ENCODE measurements around the gene MYL6B.
"Not testable (repeated sequence)": the region's sequence is repeated elsewhere in the genome, so short reads cannot be mapped to it uniquely, and the experiment has no call there.

MYL6B gene

DNA sequence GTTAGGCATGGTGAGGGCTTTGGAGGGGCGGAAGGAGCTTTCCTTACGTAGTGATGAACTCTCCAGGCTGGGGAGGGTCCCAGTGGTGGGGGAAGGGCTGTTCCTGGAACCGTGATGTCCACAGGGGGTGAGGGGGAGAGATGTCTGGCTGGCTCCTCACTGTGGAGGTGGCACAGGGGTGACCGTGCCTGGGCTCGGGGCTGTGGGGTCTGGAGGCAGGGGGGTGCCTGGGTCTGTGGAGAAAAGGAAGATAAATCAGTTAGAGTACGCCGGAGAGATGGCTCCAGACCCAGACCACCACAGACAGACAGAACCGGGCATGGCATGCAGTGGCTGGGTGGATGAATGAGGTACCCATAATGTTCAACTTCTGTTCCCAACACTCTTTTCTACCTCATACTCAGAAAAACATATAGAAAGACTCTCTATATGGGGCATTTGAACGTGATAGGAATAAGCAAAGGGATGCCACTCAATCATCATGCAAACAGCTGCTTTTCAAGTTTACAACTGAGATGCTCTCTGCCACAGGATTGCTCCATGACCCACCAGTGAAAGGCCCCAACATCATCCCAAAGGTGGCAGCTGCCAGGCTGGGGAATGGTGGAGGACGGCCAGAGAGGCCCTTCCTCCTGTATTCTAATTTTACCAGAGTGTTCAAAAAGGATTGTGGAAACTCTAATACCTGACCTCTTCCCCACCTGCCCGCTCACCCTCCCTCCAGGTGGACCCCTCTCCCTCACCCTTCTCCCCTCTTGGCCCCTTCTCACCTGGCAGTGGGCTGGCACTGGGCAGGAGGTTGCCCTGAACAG is 11.4 kb downstream of the MYL6B start:
- DNase-seq (ENCODE audit: low read depth in 2 of 2, low spot score in 1 of 2), result no peak

DNA sequence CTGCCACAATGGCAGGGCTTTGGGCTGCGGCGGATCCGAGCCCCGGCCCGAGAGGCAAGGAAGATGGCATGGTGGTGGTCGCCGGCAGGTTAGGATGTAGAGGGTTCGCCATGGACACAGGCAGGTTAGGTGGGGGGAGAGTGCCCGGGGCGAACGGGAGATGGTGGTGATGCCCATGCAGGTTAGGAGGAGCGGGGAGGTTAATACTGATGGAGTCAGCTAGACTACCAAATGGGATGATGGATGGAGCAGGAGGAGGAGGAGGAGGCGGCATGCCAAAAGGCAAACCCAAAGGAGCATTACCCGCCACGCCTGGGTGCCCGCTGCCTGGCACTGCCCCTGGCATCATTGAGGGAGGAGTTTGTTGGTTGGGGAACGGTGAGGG is 11.9 kb downstream of the MYL6B start:
- DNase-seq (ENCODE audit: low read depth in 2 of 2, low spot score in 1 of 2), result no peak

DNA sequence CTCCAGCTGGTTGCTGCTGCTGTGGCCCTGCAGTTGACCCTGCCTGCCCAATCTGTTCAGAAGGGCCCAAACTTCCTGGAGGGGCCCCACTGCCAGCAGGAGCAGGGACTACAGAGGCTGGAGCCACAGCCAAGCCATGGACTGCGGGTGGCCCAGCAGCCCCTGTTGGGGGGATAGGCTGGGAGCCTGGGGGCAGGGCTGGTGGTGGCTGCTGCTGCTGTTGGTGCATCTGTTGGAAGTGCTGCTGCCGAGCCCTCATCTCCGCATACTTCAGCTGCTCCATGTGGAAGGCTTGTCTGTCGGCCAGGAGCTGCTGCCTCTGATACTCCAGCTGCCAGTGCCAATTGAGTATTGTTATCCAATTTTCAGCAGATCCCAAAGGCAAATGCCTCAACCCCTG is 13.0 kb downstream of the MYL6B start:
- DNase-seq (ENCODE audit: low read depth in 2 of 2, low spot score in 1 of 2), result no peak

DNA sequence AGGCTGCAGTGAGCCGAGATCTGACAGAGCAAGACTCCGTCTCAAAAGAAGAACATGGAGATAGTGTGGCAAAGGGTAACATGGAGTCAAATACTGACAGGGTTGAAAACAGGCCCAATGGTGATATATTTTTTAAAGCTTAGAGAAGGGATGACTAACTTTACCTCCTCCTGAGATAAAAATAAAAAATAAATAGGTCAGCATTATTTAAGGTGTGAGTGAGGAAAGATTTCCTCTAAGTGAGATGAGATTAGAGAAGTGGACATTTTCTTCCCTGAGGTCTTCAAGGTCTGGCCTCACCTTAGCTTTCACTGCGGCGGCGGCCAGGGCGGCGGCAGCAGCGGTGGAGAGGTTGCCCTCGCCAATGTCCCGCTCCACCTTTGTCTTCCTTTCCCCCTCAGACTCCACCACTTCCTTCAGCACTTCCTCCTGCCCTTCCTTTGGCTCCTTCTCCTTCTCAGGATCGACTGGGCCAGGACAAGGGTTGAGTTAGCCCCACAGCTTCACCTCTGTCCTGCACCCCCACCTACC is 16.9 kb downstream of the MYL6B start:
- DNase-seq (ENCODE audit: low read depth in 2 of 2, low spot score in 1 of 2), result no peak

DNA sequence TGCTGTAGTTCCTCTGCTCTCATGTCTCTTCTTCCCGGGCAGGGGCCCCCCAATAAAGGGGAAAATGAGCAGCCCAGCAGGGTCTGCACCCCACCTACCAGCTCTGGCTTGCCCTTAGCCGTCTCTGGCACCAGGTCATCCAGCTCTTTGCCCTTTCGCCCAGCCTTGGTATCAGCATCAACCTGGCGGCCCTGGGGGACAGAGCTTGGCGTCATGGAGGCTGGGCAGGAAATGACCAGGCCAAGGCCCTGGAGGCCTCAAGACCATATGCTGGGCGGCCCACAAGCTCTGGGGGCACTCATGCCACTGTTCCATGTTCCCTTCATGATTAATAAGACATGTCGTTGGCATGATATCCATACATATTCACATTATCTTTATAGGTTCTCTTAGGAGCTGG is 20.5 kb downstream of the MYL6B start:
- DNase-seq (ENCODE audit: low read depth in 2 of 2, low spot score in 1 of 2), result no peak

DNA sequence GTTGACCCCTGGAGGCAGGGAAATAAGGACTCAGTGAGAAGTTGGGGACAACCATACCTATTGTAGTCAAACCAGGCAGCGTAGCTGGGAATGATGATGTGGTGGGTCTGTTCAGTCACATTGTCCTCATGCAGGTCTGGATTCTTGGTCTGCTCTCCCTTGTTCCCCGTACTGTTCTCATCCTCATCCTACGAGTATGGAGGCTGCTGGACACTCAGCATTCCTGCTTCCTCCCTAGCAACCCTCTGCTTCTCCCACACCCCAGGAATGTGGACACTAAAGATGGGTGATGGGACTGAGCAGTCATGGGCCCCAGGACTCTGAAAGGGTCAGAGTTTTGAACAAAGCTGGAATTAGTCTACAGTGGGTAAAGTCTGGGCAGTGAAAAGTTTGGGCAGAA is 26.0 kb downstream of the MYL6B start:
- DNase-seq (ENCODE audit: low read depth in 2 of 2, low spot score in 1 of 2), result no peak

DNA sequence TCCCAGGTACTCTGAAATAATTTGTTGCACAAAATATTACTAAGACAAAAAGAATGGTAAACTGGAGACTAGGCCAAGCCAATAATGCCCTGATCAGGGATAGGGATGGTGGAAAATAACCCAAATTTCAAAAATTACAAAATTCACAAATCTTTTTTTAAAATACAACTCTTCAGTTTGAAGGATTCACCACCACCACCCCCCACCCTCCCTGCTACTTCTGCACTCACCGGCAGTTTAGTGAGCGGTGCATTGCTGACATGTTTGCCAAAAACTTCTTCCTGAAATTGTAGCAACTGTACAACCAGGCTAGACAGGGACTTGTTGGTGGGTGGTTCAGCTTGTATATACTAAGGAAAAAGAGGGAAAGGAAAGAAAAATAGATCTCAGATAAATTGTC is 34.6 kb downstream of the MYL6B start:
- DNase-seq (ENCODE audit: low read depth in 2 of 2, low spot score in 1 of 2), result no peak

DNA sequence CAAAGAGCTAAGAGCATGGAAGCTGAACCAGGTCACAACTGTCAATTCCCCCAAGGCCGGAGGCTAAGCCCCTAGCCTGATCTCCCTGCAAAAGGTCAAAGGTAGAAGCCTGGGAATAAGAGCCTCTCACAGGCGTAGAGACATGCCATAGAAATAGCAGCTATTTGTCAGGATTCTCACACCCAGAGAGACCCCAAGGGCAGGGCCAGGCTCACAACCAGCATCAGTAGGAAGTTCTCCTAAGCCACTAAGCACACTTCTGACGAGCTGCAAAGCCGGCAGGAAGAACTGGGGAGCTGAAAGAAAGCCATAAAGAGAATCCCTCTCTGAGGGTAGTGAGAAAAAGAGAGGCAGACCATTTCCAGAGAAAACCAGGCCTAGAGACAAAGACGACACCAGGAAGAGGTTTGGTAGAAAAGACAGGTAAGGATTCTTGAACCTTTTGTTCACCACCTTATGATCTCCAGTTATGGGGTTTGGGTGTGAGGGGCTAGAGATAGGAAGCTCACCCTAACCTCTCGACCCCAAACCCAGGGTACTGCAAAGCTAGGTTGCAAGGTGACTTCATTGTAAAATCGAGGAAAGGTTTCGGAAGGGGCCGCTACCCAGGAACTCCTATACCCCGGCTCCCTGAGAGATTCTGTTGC is 35.9 kb downstream of the MYL6B start:
- DNase-seq (ENCODE audit: low read depth in 2 of 2, low spot score in 1 of 2), result no peak

DNA sequence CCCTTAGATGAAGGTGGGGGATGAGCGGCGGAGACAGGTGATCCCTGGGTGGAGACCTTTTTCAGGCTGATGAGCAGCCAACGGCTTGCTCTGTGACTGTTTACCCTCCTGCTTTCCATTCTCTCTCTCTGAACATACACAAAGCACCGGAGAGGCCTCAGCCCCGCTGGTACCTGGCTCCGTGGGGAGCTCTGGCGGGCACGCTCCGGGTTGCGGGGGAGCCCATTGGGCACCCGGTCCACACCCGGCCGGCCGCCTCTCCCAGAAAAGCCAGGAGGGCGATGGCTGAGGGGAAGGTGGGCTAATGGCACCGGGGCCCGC is 36.4 kb downstream of the MYL6B start:
- DNase-seq (ENCODE audit: low read depth in 2 of 2, low spot score in 1 of 2), result no peak

DNA sequence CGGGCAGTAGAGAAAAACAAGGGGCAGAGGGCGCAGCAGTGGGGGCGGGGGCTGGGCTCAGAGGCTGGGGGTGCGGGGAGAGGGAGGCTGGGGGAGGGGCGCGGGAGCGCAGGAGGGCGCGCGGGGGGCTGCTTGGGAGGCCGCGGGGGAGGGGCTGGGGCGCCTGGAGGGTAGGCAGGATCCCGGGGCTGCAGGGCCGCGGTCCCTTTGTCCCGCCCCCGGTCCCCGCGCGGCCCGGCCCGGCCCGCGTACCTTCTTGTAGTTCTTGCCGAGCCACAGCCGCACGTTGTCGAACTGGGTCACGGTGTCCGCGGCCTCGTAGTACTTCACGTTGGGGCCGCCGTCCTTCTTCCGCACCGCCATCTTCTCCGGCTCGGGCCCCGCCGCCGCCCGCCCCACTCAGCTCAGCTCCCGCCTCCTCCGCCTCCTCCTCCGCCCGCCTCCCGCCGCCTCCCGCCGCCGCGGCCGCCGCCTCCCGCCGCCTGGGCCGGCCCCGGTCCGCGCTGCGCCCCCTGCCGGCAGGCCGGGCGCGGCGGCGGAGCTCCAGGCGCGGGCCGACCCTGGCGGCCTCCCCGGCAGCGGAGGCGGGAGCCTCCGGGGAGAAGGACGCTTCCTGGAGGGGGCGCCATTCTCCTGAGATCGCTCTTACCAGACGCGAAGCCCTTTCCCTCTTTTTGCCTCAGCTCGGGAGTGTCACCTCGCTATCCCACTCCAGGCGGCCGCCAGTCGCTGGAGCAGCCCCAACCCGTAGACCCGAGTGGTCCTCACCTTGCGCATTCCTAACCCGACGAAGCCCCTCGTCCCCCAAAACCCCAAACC is 36.9 kb downstream of the MYL6B start, which contains the start of gene SMARCC2:
SMARCC2 (minus strand) TSS at position 385 of the 819 bp plus-strand sequence; CDS start at position 363, 22 bp downstream.
- peak; percentile 64 to 65 for DNase-seq (ENCODE audit: low read depth in 2 of 2, low spot score in 1 of 2)

DNA sequence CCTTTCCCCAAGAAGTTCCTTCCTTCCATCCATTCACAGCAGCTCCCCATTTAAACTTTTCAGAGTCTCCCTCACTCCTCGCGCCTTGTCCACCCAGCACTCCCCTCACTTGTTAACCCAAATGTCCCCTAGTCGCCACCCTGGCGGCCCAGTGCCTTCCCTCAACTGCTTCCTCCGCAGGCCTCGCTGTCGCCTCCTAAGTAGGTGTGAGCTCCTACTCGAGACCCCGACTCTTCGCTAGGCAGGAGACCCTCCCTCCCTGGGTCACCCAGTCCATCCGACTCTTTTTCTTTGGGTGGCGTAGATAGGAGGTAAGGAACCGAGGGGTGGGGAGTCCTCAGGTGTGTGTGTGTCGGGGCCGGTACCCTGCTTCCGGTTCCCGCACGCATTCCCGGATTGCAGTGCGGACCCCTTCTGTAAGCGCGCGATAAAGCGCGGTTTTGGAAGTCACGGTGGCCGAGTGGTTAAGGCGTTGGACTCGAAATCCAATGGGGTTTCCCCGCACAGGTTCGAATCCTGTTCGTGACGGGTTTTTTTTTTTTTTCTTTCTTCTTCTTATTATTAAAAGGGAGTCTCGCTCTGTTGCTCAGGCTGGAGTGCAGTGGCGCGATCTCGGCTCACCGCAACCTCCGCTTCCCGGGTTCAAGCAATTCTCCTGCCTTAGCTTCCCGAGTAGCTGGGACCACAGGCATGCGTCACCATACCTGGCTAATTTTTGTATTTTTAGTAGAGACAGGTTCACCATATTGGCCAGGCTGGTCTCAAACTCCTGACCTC is 37.7 kb downstream of the MYL6B start:
- peak; percentile 49 to 68 for DNase-seq (ENCODE audit: low read depth in 2 of 2, low spot score in 1 of 2)

DNA sequence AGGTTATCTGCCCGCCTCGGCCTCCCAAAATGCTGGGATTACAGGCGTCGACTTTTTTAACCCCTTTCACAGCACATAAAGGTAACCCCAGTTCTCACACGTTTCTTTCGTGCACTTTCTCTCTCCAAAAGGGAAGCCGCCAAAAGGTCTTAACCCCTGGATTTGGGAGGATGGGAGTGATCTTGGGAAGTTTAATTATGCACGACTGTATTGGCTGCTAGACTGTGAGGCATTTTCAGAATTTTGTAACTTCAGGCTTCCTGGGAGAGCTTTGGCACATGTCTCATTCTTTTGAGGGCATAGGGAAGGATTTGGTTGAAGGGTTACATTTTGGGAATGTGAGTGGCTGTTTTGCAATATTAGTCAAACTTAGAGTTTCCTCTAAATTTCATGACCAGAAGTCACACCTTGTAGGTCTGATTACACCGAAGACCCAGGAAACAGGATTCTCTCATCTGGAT is 38.3 kb downstream of the MYL6B start:
- DNase-seq (ENCODE audit: low read depth in 2 of 2, low spot score in 1 of 2), result no peak

DNA sequence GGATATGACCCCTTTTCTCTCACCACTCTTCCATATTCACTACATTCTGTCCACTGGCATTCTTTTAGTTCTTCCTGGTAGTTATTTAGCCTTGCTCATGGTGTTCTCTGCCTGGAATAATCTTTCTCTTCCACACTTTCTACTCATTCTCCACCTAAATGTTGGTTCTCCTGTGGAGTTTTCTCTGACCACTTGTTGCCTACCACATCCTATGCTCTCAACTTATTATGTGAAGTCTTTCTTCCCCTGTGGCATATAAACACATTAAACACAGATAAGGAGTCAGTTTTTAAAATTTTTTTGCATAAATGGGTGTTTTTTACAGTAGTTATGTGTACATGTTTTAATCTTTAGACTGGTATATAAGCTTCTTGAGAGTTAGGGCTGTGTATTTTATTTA is 40.2 kb downstream of the MYL6B start:
- DNase-seq (ENCODE audit: low read depth in 2 of 2, low spot score in 1 of 2), result no peak

DNA sequence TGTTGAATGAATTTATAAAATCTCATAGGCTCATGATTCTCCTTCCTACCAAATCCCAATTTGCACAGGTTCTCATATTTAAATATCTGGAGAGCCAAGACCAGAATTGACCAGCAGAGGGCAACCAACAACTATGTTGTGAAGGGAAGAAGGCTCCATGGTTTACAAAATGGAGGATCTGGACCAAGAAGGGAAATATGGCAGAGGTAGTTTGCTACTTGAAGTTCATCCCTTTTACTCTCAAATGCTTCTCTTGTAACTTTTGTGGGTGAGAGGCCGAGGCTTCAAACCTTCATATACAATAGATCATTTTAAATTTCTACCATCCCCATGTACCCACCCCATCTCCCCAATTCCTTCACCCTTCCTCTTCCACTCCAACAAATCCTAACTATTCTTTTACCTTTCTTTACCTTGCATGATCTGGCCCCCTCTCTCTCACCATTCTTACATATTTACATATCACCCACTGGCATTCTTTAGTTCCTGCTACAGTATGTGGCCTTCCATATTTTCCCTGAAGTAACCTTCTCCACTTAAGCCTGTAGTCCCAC is 40.7 kb downstream of the MYL6B start:
- peak; percentile 11 to 48 for DNase-seq (ENCODE audit: low read depth in 2 of 2, low spot score in 1 of 2)

DNA sequence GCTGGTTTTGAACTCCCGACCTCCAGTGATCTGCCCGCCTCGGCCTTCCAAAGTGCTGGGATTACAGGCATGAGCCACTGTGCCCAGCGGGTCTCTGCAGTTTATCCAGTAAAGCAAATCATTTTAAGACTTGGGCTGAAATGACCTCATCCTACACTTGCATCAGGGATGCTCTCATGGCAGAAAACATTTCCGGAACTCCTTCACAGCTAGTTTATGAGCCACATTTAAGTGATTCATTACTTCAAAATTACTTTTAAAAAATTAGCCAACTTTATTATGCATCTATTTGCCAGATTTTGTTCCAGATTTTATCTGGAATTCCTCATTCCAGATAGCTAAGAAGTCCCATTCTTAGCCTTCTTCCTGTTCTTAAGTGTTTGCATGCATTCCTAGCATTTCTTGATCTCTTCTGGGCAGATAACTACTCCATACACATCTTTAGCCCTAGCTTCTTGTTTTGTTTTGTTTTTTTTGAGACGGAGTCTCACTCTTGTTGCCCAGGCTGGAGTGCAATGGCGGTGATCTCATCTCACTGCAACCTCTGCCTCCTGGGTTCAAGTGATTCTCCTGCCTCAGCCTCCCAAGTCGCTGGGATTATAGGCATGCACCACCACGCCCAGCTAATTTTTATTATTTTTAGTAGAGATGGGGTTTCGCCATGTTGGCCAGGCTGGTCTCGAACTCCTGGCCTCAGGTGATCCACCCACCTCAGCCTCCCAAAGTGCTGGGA is 44.6 kb downstream of the MYL6B start:
- DNase-seq (ENCODE audit: low read depth in 2 of 2, low spot score in 1 of 2), result not testable (repeated sequence)

DNA sequence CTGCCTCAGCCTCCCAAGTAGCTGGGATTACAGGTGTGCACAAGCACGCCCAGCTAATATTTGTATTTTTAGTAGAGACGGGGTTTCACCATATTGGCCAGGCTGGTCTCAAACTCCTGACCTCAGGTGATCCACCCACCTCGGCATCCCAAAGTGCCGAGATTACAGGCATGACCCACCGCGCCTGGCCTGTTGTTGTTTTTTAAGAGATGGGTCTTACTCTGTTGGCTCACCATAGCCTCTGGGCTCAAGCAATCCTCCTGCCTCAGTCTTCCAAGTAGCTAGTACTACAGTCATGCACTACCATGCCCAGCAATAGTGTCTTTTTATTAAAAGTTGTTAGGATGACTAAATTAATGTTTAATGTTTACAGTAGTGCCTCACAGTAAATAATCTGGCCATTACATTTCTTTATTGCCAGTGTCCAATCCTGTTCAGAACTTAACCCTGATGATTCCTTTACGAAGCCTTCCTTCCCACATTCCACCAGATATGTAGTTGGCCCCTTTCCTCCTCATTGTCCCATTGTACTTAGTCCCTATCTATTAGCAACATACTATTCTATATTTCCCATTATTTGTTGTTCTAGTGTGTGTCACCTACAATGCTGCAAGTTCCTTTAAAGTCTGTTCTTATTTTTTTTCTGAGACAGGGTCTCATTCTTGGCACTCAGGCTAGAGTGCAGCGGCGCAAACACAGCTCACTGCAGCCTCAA is 45.7 kb downstream of the MYL6B start:
- DNase-seq (ENCODE audit: low read depth in 2 of 2, low spot score in 1 of 2), result no peak

DNA sequence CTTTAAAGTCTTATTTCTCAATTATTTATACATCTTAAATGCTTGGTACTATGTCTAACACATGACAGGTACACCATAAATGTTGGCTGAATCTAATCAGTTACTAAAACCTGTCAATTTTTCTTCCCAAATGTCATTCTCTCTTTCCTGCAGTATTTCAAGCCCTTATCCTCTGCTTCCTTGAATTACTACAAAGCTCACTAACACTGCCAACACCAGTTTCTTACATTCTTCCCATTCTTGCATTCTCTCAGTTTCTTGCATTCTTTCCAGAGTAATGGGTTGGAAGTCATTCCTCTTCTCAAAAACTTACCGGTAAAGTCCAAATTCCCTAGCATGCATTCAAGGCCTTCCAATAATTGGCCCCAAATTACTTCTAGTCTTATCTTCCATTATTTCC is 46.4 kb downstream of the MYL6B start:
- no peak for DNase-seq (ENCODE audit: low read depth in 2 of 2, low spot score in 1 of 2)

DNA sequence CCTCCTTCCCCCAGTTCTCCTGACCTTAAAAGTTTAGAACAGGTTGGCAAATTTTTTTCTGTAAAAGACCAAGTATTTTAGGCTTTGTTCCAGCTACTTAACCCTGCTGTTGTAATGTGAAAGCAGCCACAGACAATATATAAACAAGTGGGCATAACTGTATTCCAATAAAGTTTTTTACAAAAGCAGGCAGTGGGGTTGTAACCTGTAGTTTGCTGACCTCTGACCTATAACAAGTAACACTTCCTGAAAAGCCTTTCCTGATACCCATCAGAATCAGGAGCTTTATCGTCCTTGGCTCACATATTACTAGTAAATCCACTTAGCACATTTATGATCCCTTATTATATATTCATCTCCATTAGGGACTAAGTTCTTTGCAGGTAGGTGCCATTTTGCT is 50.0 kb downstream of the MYL6B start:
- no peak for DNase-seq (ENCODE audit: low read depth in 2 of 2, low spot score in 1 of 2)

DNA sequence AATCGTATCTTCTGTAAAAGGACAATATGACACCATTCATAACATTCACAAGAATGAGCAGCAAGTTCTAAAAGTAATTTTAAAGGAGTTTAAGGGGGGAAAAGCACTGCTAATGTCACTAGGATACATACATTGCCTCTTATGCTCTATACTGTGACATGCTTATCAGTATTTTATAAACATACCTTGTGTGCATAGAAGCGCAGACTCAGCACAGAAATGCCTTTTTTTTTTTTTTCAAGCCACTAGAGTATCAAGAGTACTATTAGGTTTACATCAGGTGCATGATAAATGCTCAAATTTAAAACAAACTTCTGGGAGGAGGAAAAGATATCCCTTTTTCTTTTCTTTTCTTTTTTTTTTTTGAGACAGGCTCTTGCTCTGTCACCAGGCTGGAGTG is 50.5 kb downstream of the MYL6B start:
- no peak for DNase-seq (ENCODE audit: low read depth in 2 of 2, low spot score in 1 of 2)

Data from stimulated activated CD8-positive, alpha-beta memory T cell treated with anti-CD3 and anti-CD28 coated beads, Interleukin-4, amount 100 ng/mL, for 4 hours (primary cell).